ENCODE data around the gene RPIA.

RPIA gene

GRCh38 chr2:88737385-88737784 lies 45.9 kb downstream of the RPIA start:
- TF ChIP-seq CTCF (IDR thresholded peaks at IDR 0.05; ENCODE audit: control insufficient read depth, extremely low read depth, insufficient read depth), result no peak
- no peak overlapping the region for H3K4me3 ChIP-seq (ENCODE audit: low read depth, low read length)
- DNase-seq (ENCODE audit: low read depth), result no peak

- no peak for TF ChIP-seq CTCF (IDR thresholded peaks at IDR 0.05; ENCODE audit: control insufficient read depth, extremely low read depth, insufficient read depth)
- H3K4me3 ChIP-seq (ENCODE audit: low read depth, low read length), result no peak overlapping the region
- no peak for DNase-seq (ENCODE audit: low read depth)
Observed at GRCh38 chr2:88738271-88738670, 46.8 kb downstream of the RPIA start.

DNA sequence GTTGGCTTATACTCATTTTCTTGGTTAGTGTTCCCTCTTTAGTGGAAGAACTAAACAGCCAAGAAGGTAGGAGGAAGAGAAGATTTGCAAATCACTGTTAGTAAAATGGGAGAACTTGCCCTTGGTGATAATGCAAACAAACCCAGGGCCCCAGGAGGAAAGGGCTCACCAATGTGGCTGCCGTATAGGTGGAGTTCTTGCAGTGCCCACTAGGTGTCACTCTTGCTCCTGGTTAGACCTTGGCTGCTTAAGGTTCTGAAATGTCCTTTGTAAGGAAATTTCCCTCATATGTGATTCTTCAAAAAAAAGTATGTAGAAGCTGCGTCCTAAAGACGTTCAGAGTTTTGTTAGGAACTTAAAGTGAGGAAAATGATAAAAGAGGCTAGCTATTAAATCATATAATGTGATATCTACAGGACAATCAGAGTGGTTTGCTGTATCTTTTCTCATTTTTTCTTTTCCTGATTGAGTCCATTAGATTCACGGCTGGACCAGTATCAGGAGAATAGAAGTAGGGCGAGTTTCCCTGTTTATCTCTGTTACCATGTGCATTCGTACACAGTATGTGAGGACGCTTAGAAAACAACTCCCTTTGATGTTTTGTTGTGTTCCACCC lies 48.6 kb downstream of the RPIA start:
- peak; percentile 19 for DNase-seq (ENCODE audit: low read depth)
- no peak overlapping the region for H3K4me3 ChIP-seq (ENCODE audit: low read depth, low read length)
- TF ChIP-seq CTCF (IDR thresholded peaks at IDR 0.05; ENCODE audit: control insufficient read depth, extremely low read depth, insufficient read depth), result peak; percentile 85

GRCh38 chr2:88746929-88747490 lies 55.5 kb downstream of the RPIA start:
- no peak for TF ChIP-seq CTCF (IDR thresholded peaks at IDR 0.05; ENCODE audit: control insufficient read depth, extremely low read depth, insufficient read depth)
- no peak for DNase-seq (ENCODE audit: low read depth)
- no peak overlapping the region for H3K4me3 ChIP-seq (ENCODE audit: low read depth, low read length)

DNA sequence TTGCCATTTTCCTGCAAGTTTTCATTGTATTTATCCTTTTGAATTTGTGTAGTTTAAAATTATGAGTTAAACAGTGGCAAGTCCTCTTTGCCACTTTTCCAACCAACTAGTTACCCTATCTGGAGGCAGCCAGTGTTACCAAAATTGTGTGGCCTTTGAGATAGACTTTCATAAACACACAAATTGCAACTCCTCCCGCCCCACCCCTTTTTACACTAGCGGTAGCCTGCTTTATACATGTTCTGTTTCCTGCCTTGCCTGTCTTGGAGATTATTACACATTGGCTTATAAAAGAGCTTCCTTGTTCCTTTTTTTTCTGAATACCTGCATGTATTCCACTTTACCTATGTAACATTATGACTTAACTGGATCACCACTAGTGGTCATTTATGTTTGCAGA lies 56.5 kb downstream of the RPIA start:
- no peak for DNase-seq (ENCODE audit: low read depth)
- TF ChIP-seq CTCF (IDR thresholded peaks at IDR 0.05; ENCODE audit: control insufficient read depth, extremely low read depth, insufficient read depth), result no peak
- no peak overlapping the region for H3K4me3 ChIP-seq (ENCODE audit: low read depth, low read length)

- H3K4me3 ChIP-seq (ENCODE audit: low read depth, low read length), result no peak overlapping the region
- no peak for DNase-seq (ENCODE audit: low read depth)
Observed at GRCh38 chr2:88751768-88752167, 60.3 kb downstream of the RPIA start.

More at GRCh38 chr2:88751768-88752167, 60.3 kb downstream of the RPIA start:
- TF ChIP-seq CTCF (IDR thresholded peaks at IDR 0.05; ENCODE audit: control insufficient read depth, extremely low read depth, insufficient read depth), result no peak

Measured in LNCaP clone FGC (cell line).